Sigmoid colon (tissue), 3 donors: ENCODE data around the gene MDM2.

Experiments
- POLR2A ChIP-seq, 2 donors: fragments of 450-650 bp; IDR thresholded peaks; one replicate each; pipeline ENCODE4 v1.6.1; 2016; ENCODE audit warnings: antibody characterized with exemption in 2 of 2, mild to moderate bottlenecking in 2 of 2, moderate library complexity in 2 of 2
- TF ChIP-seq, protein P1 (sequence below), 4 experiments: fragments of 450-650 bp in 3 of 4; fragments of 200-600 bp in 1 of 4; IDR thresholded peaks; one replicate each; pipeline ENCODE4 v1.5.1; 2016 to 2019; ENCODE audit warnings: antibody characterized with exemption in 4 of 4, mild to moderate bottlenecking in 3 of 4, moderate library complexity in 2 of 4

GRCh38 chr12:68835333-68835908 lies 27.4 kb downstream of the MDM2 start:
- TF ChIP-seq, protein P1, sequence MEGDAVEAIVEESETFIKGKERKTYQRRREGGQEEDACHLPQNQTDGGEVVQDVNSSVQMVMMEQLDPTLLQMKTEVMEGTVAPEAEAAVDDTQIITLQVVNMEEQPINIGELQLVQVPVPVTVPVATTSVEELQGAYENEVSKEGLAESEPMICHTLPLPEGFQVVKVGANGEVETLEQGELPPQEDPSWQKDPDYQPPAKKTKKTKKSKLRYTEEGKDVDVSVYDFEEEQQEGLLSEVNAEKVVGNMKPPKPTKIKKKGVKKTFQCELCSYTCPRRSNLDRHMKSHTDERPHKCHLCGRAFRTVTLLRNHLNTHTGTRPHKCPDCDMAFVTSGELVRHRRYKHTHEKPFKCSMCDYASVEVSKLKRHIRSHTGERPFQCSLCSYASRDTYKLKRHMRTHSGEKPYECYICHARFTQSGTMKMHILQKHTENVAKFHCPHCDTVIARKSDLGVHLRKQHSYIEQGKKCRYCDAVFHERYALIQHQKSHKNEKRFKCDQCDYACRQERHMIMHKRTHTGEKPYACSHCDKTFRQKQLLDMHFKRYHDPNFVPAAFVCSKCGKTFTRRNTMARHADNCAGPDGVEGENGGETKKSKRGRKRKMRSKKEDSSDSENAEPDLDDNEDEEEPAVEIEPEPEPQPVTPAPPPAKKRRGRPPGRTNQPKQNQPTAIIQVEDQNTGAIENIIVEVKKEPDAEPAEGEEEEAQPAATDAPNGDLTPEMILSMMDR (IDR thresholded peaks at IDR 0.05) = no peak
- TF ChIP-seq POLR2A (IDR thresholded peaks at IDR 0.05) = no peak
